ENCODE results near the gene ZBTB32. TPM values are rescaled to one million over a fixed set of nuclear protein-coding genes. Genes with fewer than 3 reads are reported as not detected.

The ZBTB32 gene
- total RNA-seq, 1 experiment from 2014 or later = not detected

Other genes starting within 250 kb of the ZBTB32 start
- gene KRTDAP, start 214.1 kb upstream of the ZBTB32 start, total RNA-seq (2021; ENCODE audit: unreplicated experiment) = not detected
- 5.6 TPM for gene DMKN, start 190.9 kb upstream of the ZBTB32 start, total RNA-seq (2021; ENCODE audit: unreplicated experiment)
- 0.39 TPM for gene SBSN, start 176.2 kb upstream of the ZBTB32 start, total RNA-seq (2021; ENCODE audit: unreplicated experiment)
- not detected for gene GAPDHS, start 171.1 kb upstream of the ZBTB32 start, total RNA-seq (2021; ENCODE audit: unreplicated experiment)
- gene TMEM147, start 158.9 kb upstream of the ZBTB32 start, total RNA-seq (2021; ENCODE audit: unreplicated experiment) = 157 TPM
- not detected for gene ATP4A, start 140.9 kb upstream of the ZBTB32 start, total RNA-seq (2021; ENCODE audit: unreplicated experiment)
- not detected for gene PMIS2, start 118.4 kb upstream of the ZBTB32 start, total RNA-seq (2021; ENCODE audit: unreplicated experiment)
- gene HAUS5, start 91.8 kb upstream of the ZBTB32 start, total RNA-seq (2021; ENCODE audit: unreplicated experiment) = 23.2 TPM
- gene RBM42, start 75.5 kb upstream of the ZBTB32 start, total RNA-seq (2021; ENCODE audit: unreplicated experiment) = 180 TPM
- 2.8 TPM for gene ETV2, start 62.8 kb upstream of the ZBTB32 start, total RNA-seq (2021; ENCODE audit: unreplicated experiment)
- gene COX6B1, start 56.2 kb upstream of the ZBTB32 start, total RNA-seq (2021; ENCODE audit: unreplicated experiment) = 835 TPM
- 0.67 TPM for gene UPK1A, start 38.0 kb upstream of the ZBTB32 start, total RNA-seq (2021; ENCODE audit: unreplicated experiment)
- gene KMT2B, start 13.4 kb downstream of the ZBTB32 start, total RNA-seq (2021; ENCODE audit: unreplicated experiment) = 68.8 TPM
- gene IGFLR1, start 37.9 kb downstream of the ZBTB32 start, total RNA-seq (2021; ENCODE audit: unreplicated experiment) = 12.5 TPM
- gene U2AF1L4, start 40.9 kb downstream of the ZBTB32 start, total RNA-seq (2021; ENCODE audit: unreplicated experiment) = 29.8 TPM
- 169 TPM for gene PSENEN, start 41.1 kb downstream of the ZBTB32 start, total RNA-seq (2021; ENCODE audit: unreplicated experiment)
- gene LIN37, start 44.0 kb downstream of the ZBTB32 start, total RNA-seq (2021; ENCODE audit: unreplicated experiment) = 23.5 TPM
- gene HSPB6, start 52.5 kb downstream of the ZBTB32 start, total RNA-seq (2021; ENCODE audit: unreplicated experiment) = 0.87 TPM
- gene PROSER3, start 53.6 kb downstream of the ZBTB32 start, total RNA-seq (2021; ENCODE audit: unreplicated experiment) = 63.9 TPM
- gene ARHGAP33, start 71.0 kb downstream of the ZBTB32 start, total RNA-seq (2021; ENCODE audit: unreplicated experiment) = 35.8 TPM
- gene PRODH2, start 108.3 kb downstream of the ZBTB32 start, total RNA-seq (2021; ENCODE audit: unreplicated experiment) = not detected
- gene NPHS1, start 147.9 kb downstream of the ZBTB32 start, total RNA-seq (2021; ENCODE audit: unreplicated experiment) = 0.67 TPM
- 5.0 TPM for gene KIRREL2, start 152.4 kb downstream of the ZBTB32 start, total RNA-seq (2021; ENCODE audit: unreplicated experiment)
- 74.6 TPM for gene APLP1, start 164.0 kb downstream of the ZBTB32 start, total RNA-seq (2021; ENCODE audit: unreplicated experiment)
- gene NFKBID, start 196.0 kb downstream of the ZBTB32 start, total RNA-seq (2021; ENCODE audit: unreplicated experiment) = 20.5 TPM
- 2.9 TPM for gene HCST, start 198.0 kb downstream of the ZBTB32 start, total RNA-seq (2021; ENCODE audit: unreplicated experiment)
- not detected for gene TYROBP, start 203.7 kb downstream of the ZBTB32 start, total RNA-seq (2021; ENCODE audit: unreplicated experiment)
- 16.7 TPM for gene LRFN3, start 231.8 kb downstream of the ZBTB32 start, total RNA-seq (2021; ENCODE audit: unreplicated experiment)